ENCODE measurements around the gene ECE1.
"Not testable (repeated sequence)": the region's sequence is repeated elsewhere in the genome, so short reads cannot be mapped to it uniquely, and the experiment has no call there.

ECE1 gene

GRCh38 chr1:21201650-21202049, 88.6 kb downstream of the ECE1 start:
- DNase-seq (ENCODE audit: extremely low read depth, low read depth) = no peak
- TF ChIP-seq, protein P1, sequence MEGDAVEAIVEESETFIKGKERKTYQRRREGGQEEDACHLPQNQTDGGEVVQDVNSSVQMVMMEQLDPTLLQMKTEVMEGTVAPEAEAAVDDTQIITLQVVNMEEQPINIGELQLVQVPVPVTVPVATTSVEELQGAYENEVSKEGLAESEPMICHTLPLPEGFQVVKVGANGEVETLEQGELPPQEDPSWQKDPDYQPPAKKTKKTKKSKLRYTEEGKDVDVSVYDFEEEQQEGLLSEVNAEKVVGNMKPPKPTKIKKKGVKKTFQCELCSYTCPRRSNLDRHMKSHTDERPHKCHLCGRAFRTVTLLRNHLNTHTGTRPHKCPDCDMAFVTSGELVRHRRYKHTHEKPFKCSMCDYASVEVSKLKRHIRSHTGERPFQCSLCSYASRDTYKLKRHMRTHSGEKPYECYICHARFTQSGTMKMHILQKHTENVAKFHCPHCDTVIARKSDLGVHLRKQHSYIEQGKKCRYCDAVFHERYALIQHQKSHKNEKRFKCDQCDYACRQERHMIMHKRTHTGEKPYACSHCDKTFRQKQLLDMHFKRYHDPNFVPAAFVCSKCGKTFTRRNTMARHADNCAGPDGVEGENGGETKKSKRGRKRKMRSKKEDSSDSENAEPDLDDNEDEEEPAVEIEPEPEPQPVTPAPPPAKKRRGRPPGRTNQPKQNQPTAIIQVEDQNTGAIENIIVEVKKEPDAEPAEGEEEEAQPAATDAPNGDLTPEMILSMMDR (IDR thresholded peaks at IDR 0.05; ENCODE audit: low read depth, low read length) = no peak

DNA sequence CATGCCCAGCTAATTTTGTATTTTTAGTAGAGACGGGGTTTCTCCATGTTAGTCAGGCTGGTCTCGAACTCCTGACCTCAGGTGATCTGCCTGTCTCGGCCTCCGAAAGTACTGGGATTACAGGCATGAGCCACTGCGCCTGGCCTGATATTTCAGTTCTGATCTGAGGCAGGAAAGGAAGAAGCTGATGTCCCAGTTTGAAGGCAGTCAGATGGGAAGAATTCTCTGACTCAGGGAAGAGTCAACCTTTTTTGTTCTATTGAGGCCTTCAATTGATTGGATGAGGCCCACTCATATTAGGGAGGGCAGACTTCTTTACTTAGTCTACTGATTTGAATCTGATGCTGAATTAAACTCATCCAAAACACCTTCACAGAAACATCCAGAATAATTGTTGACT, 89.0 kb downstream of the ECE1 start:
- DNase-seq (ENCODE audit: extremely low read depth, low read depth) = not testable (repeated sequence)

- TF ChIP-seq, protein P1 (IDR thresholded peaks at IDR 0.05; ENCODE audit: low read depth, low read length) = no peak
- DNase-seq (ENCODE audit: extremely low read depth, low read depth) = no peak
Observed at GRCh38 chr1:21200767-21201166, 89.5 kb downstream of the ECE1 start.

GRCh38 chr1:21198929-21199328, 91.3 kb downstream of the ECE1 start:
- DNase-seq (ENCODE audit: extremely low read depth, low read depth) = no peak

GRCh38 chr1:21192871-21193270, 97.4 kb downstream of the ECE1 start:
- no peak for DNase-seq (ENCODE audit: extremely low read depth, low read depth)

More at GRCh38 chr1:21198929-21199328, 91.3 kb downstream of the ECE1 start:
- TF ChIP-seq, protein P1 (IDR thresholded peaks at IDR 0.05; ENCODE audit: low read depth, low read length) = no peak

DNA sequence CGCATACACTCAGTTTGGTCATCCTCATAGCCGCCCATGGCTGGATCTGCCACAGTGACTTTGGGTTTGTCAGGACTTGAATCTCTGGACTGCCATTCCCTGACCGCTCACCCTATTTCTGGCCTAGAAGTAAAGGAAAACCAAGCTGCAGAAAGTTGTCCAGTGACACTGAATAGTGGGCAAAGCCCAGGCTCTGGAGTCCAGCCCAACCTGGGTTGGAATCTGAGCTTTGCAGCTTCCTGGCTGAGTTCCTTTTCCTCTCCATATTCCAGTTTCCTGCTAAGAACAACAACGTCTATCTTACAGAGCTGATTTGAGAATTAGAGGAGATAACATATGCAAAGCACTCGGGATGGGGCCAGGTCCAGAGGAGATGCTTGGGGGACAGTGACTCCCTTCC, 98.0 kb downstream of the ECE1 start:
- no peak for DNase-seq (ENCODE audit: extremely low read depth, low read depth)
- TF ChIP-seq, protein P1 (IDR thresholded peaks at IDR 0.05; ENCODE audit: low read depth, low read length) = no peak

More at GRCh38 chr1:21192871-21193270, 97.4 kb downstream of the ECE1 start:
- TF ChIP-seq, protein P1 (IDR thresholded peaks at IDR 0.05; ENCODE audit: low read depth, low read length) = no peak

DNA sequence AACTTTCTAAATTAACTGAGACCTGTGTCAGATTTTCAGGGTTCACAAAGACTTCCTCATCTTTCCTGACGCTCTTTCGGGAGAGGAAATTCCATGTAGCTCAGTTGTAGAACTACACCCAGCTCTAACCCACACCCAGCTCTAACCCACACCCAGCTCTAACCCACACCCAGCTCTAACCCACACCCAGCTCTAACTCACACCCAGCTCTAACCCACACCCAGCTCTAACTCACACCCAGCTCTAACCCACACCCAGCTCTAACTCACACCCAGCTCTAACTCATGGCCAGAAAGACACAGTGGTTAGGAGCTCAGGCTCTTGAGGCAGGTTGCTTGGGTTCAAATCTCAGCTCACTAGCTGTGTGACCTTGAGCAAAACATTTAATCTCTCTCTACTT, 99.5 kb downstream of the ECE1 start:
- not testable (repeated sequence) for DNase-seq (ENCODE audit: extremely low read depth, low read depth)

DNA sequence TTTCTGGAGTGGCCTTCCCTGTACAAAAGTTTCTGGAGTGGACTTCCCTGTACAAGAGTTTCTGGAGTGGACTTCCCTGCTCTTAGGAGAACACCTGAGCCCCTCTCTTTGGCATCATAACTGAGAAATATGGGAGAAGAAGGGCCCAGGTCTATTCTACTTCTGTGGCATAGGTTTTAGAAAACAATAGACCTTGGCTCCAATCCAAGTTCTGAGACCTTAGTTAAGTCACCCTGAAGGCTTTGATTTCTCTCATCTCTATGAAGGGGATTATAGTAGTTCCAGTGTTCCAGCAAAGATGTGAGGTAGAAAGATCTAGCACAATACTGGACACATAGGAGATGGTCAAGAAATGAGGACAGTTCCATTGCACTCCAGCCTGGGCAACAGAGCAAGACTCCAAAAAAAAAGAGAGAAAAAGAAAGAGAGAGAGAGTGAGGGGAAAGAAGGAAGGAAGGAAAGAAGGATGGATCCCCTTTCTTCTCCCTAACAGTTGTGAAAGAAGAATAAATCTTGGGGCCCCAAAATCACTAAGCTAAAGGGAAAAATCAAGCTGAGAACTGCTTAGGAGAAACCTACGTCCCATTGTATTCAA, 100.3 kb downstream of the ECE1 start:
- no peak for DNase-seq (ENCODE audit: extremely low read depth, low read depth)
- TF ChIP-seq, protein P1 (IDR thresholded peaks at IDR 0.05; ENCODE audit: low read depth, low read length) = no peak
